ENCODE measurements around the gene ANKS3. TPM values are rescaled to one million over a fixed set of nuclear protein-coding genes. Genes with fewer than 3 reads are reported as not detected.

ANKS3 gene
- total and polyA plus RNA-seq, 10 of the 15 experiments (the other 5 are each of a cell fraction or from before 2014, with no cell fraction given) = 0.29 to 14.2 (median 8.5) TPM

DNA sequence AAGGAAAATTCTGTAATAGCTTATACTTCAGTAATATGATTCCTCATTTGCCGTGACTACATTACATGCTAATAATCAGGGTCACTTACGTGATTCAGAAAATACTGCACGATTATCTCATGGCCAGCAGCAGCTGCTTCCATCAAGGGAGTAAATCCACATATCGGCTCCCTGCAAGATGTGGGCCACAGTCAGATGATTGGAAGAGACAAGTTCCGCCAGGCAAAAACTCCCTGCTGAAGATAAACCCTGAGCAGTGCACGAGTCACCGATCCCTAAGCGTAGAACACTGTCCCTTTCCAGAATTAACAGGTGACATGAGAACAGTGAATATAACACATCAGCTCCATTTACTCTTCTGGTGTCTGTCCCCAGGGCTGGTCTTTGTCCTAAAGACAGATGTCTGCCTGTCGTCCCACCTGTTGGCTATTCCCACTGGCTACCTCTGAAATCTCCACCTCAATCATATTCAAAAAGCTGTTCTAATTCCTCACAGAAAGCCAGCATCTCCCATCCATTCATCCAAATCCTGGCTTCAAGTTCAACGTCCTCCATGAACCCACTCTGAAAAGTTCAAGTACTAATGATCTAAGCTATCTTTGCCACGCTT lies 9.3 kb downstream of the ANKS3 start (continued):
- no peak for TF ChIP-seq NFYB (IDR thresholded peaks at IDR 0.05; ENCODE audit: insufficient read depth, low read depth, low read length)
- no peak for TF ChIP-seq KLF5 (IDR thresholded peaks at IDR 0.05; ENCODE audit: partially characterized antibody)
- TF ChIP-seq CEBPB (IDR thresholded peaks at IDR 0.05; ENCODE audit: borderline replicate concordance in 1 of 2, low read depth in 2 of 2, low read length in 2 of 2) = no peak
- no peak for TF ChIP-seq JUND (IDR thresholded peaks at IDR 0.05; ENCODE audit: low read depth, low read length)
- TF ChIP-seq ZNF622 (IDR thresholded peaks at IDR 0.05) = no peak

- Histone ChIP-seq H3K36me3 (ENCODE audit: control insufficient read depth in 2 of 2, insufficient read depth in 2 of 2, low read length in 1 of 2) (peaks cover 0 to 2% of the 10 kb centered on the region in 2 experiments; a peak in 2 of 4 replicates), H3K4me1 (ENCODE audit: control insufficient read depth, insufficient read depth, low read length) (peaks cover 7% of the 10 kb centered on the region; the same call in 1 of the 2 replicates), H3K4me3 (no peak overlapping the region), H3K79me2 (ENCODE audit: control insufficient read depth, insufficient read depth, low read length) (no peaks in the 10 kb centered on the region), H4K20me1 (ENCODE audit: control insufficient read depth, insufficient read depth) (no peaks in the 10 kb centered on the region), H3K9ac (ENCODE audit: control insufficient read depth, insufficient read depth, low read length) (no peak overlapping the region), H2AFZ (ENCODE audit: control insufficient read depth, low read depth, low read length) (no peak overlapping the region), H3K27me3 (replicated peaks in 1 of 2; ENCODE audit: control insufficient read depth in 2 of 2, insufficient read depth in 2 of 2, low read length in 1 of 2) (no peaks in the 10 kb centered on the region), H3K9me3 (replicated peaks; ENCODE audit: control insufficient read depth, insufficient read depth, low read length) (no peaks in the 10 kb centered on the region), H3K4me2 (ENCODE audit: control insufficient read depth, insufficient read depth) (no peak overlapping the region), H3K27ac (ENCODE audit: control insufficient read depth, insufficient read depth) (no peak overlapping the region)
- FAIRE-seq (no peak), ATAC-seq (no peak), DNase-seq (ENCODE audit: low read depth, low spot score) (no peak)
- no TSS peak for BruUV-seq (replicated peaks)
- POLR2A ChIA-PET = no interaction called here
- CTCF ChIA-PET = interaction anchor here (0.6 kb wide), 1 partner anchor 232 kb away, joined by 3 read pairs; no protein-coding TSS in a partner anchor
- intact Hi-C loops (cut with micrococcal nuclease; ENCODE audit: unreplicated experiment) (no loop called here), in situ Hi-C loops (cut with MboI) (no loop called here)
- SMC1A ChIA-PET (ENCODE audit: uncharacterized antibody, unreplicated experiment) = no interaction called here
- WGBS (ENCODE audit: insufficient coverage, insufficient replicate concordance, low lambda C conversion rate, missing lambda C conversion rate) = 93% methylated on average over 14 of the region's 14 CpGs
- RAD21 ChIA-PET (ENCODE audit: unreplicated experiment) = interaction anchor here (0.6 kb wide), 1 partner anchor 140 kb away, joined by 4 read pairs; no protein-coding TSS in a partner anchor
- TF ChIP-seq MYB (IDR thresholded peaks at IDR 0.05; ENCODE audit: borderline replicate concordance, low read depth, low read length) (no peak), CREM (IDR thresholded peaks at IDR 0.05; ENCODE audit: low read depth) (no peak), STAT3 (IDR thresholded peaks at IDR 0.05; ENCODE audit: low read depth, low read length) (no peak), PRDM15 (CRISPR knock-in tag; IDR thresholded peaks at IDR 0.05) (no peak), ZNF217 (IDR thresholded peaks at IDR 0.05) (no peak), ZBTB40 (IDR thresholded peaks at IDR 0.05; ENCODE audit: borderline replicate concordance) (no peak), ZZZ3 (IDR thresholded peaks at IDR 0.05; ENCODE audit: control insufficient read depth, insufficient read length, low read depth) (no peak), SMAD5 (IDR thresholded peaks at IDR 0.05; ENCODE audit: low read depth) (no peak), CHD1 (IDR thresholded peaks at IDR 0.05; ENCODE audit: low read depth, low read length) (no peak), MTA2 (IDR thresholded peaks at IDR 0.05; ENCODE audit: low read depth) (no peak)
Observed at GRCh38 chr16:4723071-4723767, 10.9 kb downstream of the ANKS3 start.
